ENCODE results near the gene NPAT. TPM values are rescaled to one million over a fixed set of nuclear protein-coding genes. Genes with fewer than 3 reads are reported as not detected.

Gene NPAT
- total RNA-seq (2014; rRNA removed; shearing (Covaris generic)) = 6.9 and 8.2 TPM in 2 replicates

DNA sequence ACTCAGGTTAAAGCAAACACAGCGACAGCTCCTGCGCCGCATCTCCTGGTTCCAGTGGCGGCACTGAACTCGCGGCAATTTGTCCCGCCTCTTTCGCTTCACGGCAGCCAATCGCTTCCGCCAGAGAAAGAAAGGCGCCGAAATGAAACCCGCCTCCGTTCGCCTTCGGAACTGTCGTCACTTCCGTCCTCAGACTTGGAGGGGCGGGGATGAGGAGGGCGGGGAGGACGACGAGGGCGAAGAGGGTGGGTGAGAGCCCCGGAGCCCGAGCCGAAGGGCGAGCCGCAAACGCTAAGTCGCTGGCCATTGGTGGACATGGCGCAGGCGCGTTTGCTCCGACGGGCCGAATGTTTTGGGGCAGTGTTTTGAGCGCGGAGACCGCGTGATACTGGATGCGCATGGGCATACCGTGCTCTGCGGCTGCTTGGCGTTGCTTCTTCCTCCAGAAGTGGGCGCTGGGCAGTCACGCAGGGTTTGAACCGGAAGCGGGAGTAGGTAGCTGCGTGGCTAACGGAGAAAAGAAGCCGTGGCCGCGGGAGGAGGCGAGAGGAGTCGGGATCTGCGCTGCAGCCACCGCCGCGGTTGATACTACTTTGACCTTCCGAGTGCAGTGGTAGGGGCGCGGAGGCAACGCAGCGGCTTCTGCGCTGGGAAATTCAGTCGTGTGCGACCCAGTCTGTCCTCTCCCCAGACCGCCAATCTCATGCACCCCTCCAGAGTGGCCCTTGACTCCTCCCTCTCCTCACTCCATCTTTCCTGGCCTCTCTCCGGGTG is at the start of gene NPAT, which contains the start of gene ATM:
TSS of gene NPAT (minus strand) at position 65 of the 774 bp plus-strand sequence. CDS start 102 bp downstream, outside the sequence.
TSS of gene ATM (plus strand) at position 494 of the 774 bp plus-strand sequence. CDS start 4,558 bp downstream, outside the sequence.
- DNase-seq (ENCODE audit: low spot score) = peak; percentile 100

DNA sequence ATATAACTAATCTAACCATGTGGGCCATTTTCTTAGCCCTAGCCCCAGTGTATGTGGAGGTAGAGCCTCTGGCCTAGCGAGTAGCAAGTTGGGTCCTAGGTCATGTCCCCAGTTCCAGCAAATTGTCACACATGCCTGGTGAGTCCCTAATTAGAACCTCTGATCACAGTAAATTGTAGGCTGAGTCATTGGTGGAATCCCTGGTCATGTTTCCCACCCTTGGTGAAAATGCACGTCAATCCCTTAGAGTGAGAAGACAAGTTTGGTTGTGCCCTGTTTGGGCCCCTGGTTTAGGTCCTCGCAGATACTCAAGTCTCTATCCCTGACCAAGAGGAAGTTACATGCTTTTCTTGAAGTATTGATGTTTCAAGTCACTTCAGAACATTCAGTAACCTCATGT is 47.1 kb upstream of the NPAT start:
- DNase-seq (ENCODE audit: low spot score) = no peak

DNA sequence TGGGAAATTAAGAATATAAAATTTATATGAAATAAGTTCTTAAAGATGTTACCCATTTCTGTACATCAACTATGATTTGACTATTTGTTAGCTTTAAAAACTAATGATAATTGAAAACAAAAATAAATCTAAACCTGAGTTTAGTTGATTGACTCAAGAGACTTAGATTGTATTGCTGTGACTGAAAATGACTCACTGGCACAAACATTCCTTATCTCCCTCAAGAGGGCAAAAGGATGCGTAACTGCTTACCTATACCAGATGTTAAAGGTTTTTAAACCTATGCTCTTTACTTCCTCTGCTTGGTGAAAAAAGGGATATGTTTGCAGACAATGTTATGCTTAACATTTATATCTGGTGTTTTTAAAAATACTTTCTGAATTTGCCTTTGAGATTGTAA is 30.7 kb upstream of the NPAT start:
- DNase-seq (ENCODE audit: low spot score) = no peak

DNA sequence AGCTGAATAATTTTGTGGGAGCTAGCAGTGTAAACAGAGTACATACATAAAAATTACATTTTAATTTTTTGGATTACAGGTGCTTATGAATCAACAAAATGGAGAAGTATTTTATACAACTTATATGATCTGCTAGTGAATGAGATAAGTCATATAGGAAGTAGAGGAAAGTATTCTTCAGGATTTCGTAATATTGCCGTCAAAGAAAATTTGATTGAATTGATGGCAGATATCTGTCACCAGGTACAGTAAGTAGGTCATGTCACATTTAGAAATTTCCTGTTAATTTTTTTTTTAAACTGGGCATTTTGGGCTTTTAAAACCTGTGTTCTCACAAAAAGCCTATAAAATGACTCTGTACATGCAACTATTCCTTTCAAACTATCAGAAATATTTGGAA is 24.4 kb upstream of the NPAT start:
- DNase-seq (ENCODE audit: low spot score) = no peak

DNA sequence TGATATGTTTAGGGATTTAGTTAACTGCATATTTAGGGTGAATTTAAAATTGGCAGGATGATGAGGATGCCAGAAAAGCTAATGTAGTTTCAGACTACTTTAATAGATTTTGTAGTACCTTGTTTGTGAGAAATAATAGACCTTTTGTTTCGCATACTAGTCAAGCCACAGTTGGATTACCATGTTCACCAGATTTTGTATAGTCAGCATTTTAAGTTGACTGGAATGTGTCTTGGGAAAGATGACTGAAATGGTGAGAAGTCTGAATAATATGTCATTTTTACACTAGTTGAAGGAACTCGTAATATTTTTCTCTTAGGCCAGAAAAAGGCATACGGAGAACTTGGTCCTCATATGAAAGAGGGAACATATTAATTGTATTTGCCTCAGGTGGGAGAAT is 23.9 kb upstream of the NPAT start:
- no peak for DNase-seq (ENCODE audit: low spot score)

- DNase-seq (ENCODE audit: low spot score) = no peak
Observed at GRCh38 chr11:108242422-108242821, 20.0 kb upstream of the NPAT start.

- DNase-seq (ENCODE audit: low spot score) = no peak
Observed at GRCh38 chr11:108241330-108242037, 19.0 kb upstream of the NPAT start.

GRCh38 chr11:108239076-108239475 is 16.6 kb upstream of the NPAT start:
- DNase-seq (ENCODE audit: low spot score) = no peak

GRCh38 chr11:108237058-108237481 is 14.6 kb upstream of the NPAT start:
- DNase-seq (ENCODE audit: low spot score) = no peak

GRCh38 chr11:108235633-108236032 is 13.2 kb upstream of the NPAT start:
- DNase-seq (ENCODE audit: low spot score) = no peak

DNA sequence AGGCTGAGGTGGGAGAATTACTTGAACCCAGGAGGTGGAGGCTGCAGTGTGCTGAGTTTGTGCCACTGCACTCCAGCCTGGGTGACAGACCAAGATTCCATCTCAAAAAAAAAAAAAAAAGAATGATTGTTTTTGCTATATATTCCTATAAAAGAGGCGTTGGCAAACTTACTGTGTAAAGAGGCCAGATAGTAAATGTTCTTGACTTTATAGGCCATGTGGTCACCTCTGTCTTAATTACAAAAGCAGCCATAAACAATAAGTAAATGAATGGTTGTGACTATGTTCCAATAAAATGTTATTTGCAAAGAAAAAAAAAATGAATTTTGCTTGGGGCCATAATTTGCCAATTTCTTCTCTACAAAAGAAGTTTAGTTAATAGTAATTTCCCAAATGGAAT is 12.8 kb upstream of the NPAT start:
- DNase-seq (ENCODE audit: low spot score) = no peak

DNA sequence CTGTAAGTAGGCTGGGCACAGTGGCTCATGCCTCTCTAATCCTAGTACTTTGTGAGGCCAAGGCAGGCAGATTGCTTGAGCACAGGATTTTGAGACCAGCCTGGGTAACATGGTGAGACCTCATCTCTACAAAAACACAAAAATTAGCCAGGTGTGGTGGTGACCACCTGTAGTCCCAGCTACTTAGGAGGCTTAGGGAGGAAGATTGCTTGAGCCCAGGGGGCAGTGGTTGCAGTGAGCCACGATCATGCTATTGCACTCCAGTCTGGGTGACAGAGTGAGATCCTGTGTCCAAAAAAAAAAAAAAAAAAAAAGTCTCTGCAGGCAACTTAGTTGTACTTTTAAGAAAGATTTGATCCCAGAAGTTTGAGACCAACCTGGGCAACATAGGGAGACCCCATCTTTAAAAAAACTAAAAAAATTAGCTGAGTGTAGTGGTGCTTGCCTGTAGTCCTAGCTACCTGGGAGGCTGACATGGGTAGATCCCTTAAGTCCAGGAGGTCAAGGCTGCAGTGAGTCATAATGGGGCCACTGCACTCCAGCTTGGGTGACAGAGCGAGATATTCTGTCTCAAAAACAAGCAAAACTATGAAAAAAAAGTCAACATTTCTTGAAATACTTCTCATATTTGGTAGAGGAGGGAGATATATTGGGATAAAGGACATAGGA is 11.0 kb upstream of the NPAT start:
- no peak for DNase-seq (ENCODE audit: low spot score)

DNA sequence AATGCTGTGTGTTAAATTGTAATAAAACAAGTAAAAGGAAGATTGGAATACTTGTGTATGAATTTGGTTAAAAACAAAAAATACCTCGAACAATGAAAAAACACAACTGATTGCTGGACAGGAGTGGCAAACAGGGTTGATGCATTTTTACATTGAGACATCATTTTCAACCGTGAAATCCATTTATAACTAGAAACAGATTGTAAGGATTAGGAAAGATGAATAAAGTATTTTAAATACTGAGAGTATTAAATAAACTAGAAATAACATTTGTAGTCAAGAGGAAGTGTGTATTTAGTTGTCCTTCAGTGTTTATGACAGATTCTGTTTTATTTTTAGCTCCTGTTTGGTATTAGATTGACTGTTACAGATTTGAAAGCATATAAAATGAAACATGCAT is 5.8 kb upstream of the NPAT start:
- DNase-seq (ENCODE audit: low spot score) = no peak

GRCh38 chr11:108226036-108226435 is 3.6 kb upstream of the NPAT start:
- DNase-seq (ENCODE audit: low spot score) = no peak

DNA sequence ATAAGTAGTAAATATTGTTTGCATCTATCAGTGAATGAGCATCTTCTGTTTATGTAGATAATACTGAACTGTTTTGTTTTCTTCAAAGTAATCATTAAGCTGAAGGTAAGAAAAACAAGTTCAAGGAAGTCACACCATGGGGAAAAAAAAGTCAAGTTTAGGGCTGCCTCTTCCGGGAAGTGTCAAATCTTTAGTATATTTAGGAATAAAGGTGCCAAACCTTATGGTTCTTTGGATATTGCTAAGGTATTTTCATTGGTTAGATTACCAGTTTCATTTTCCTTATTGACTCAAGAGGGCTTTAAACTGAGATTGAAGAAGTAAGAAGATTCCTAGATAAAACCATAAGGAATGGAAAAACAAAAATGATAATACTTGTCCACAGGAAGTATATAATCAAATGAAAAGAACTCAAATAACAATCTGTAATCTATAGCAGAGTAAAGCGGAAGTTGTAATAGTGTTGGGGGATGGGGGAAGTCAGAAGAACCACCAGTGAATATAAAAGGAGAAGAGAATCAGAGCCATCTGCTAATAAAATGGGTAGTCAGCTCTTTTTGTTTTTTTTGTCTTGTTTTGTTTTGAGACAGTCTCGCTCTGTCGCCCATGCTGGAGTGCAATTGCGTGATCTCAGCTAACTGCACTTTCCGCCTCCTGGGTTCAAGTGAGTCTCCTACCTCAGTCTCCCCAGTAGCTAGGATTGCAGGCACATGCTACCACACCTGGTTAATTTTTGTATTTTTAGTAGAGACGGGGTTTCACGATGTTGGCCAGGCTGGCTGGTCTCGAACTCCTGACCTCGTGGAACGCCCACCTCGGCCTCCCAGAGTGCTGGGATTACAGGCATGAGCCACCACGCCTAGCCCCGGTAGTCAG is 2.7 kb upstream of the NPAT start:
- no peak for DNase-seq (ENCODE audit: low spot score)

GRCh38 chr11:108224366-108224765 is 1.9 kb upstream of the NPAT start:
- DNase-seq (ENCODE audit: low spot score) = no peak

GRCh38 chr11:108223348-108224149 is 1.1 kb upstream of the NPAT start:
- DNase-seq (ENCODE audit: low spot score) = no peak

DNA sequence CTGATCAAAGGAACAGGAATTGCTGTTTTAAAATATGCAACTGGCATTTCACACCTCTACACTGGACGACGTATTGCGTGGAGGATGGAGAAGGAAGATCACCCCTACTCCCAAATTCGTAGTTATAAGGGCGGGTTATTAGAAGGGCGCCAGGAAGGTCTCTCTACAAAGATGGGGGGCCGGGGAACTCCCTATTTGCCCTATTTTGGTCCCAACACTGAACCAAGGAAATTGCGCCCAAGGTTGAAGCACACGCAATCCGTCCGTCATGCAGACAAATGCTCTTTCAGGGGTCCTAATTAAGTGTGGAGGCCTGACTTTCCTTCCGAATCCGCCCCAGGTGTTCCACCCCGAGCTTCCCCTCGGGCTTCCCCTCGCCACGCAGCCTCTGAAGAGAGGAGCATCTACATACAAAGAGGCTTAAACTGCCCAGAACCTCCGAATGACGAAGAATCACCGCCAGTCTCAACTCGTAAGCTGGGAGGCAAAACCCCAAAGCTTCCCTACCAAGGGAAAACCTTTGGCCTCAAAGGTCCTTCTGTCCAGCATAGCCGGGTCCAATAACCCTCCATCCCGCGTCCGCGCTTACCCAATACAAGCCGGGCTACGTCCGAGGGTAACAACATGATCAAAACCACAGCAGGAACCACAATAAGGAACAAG is 396 bp downstream of the NPAT start:
- DNase-seq (ENCODE audit: low spot score) = peak; percentile 42

DNA sequence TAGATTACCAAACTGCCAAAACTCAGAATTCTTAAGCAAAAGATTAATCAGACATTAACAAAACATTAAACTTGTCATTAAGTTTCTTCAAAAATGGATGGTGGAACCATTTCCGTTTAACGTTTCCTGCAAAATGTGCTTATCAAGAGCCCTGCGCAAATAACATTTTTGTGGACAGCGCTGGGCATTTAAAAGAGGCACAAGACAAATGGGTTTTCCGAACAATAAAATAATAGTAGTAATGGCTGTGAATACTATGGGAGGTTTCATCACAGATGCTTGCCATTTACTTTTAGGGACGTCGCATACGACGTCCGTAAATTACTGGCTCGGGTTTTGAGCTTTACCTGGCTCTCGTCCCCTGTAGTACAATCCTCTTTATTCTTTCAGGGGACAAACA is 1.1 kb downstream of the NPAT start:
- peak; percentile 49 for DNase-seq (ENCODE audit: low spot score)
